NCI-H2081 treated with DMSO at 0.1 percent for 48 hours (cell line): Measurements from ENCODE around the gene CLTC.
"Not testable (repeated sequence)": the region's sequence is repeated elsewhere in the genome, so short reads cannot be mapped to it uniquely, and the experiment has no call there.

ENCODE experiments used
- DNase-seq: peaks from one replicate; lab custom pipeline; 2025; lab: John Stamatoyannopoulos, UW

Gene CLTC

GRCh38 chr17:59619298-59620063 lies at the start of gene CLTC:
Gene CLTC (plus strand): TSS chr17:59619895. CDS start chr17:59620132, 237 bp downstream.
- peak; percentile 90 for DNase-seq

- DNase-seq = no peak
Observed at GRCh38 chr17:59572301-59572924, 47.3 kb upstream of the CLTC start.

GRCh38 chr17:59584168-59584567 lies 35.5 kb upstream of the CLTC start:
- DNase-seq = not testable (repeated sequence)

- no peak for DNase-seq
Observed at GRCh38 chr17:59600169-59600568, 19.5 kb upstream of the CLTC start.

- DNase-seq = no peak
Observed at GRCh38 chr17:59601130-59601529, 18.6 kb upstream of the CLTC start.

GRCh38 chr17:59607061-59607460 lies 12.6 kb upstream of the CLTC start:
- no peak for DNase-seq

- DNase-seq = no peak
Observed at GRCh38 chr17:59607817-59608403, 11.8 kb upstream of the CLTC start.

GRCh38 chr17:59611503-59611902 lies 8.2 kb upstream of the CLTC start:
- no peak for DNase-seq

GRCh38 chr17:59616253-59616920 lies 3.3 kb upstream of the CLTC start:
- DNase-seq = no peak

GRCh38 chr17:59617156-59617732 lies 2.5 kb upstream of the CLTC start:
- no peak for DNase-seq

- no peak for DNase-seq
Observed at GRCh38 chr17:59619035-59619297, 729 bp upstream of the CLTC start.

- no peak for DNase-seq
Observed at GRCh38 chr17:59620064-59620359, 317 bp downstream of the CLTC start.

GRCh38 chr17:59620518-59621259 lies 994 bp downstream of the CLTC start:
- DNase-seq = no peak

GRCh38 chr17:59621771-59622170 lies 2.1 kb downstream of the CLTC start:
- no peak for DNase-seq

GRCh38 chr17:59623151-59623550 lies 3.5 kb downstream of the CLTC start:
- no peak for DNase-seq

- no peak for DNase-seq
Observed at GRCh38 chr17:59626756-59627155, 7.1 kb downstream of the CLTC start.

GRCh38 chr17:59627274-59627673 lies 7.6 kb downstream of the CLTC start:
- no peak for DNase-seq

- no peak for DNase-seq
Observed at GRCh38 chr17:59627770-59628171, 8.1 kb downstream of the CLTC start.

GRCh38 chr17:59629174-59629573 lies 9.5 kb downstream of the CLTC start:
- DNase-seq = no peak

GRCh38 chr17:59631276-59631675 lies 11.6 kb downstream of the CLTC start:
- DNase-seq = no peak

- no peak for DNase-seq
Observed at GRCh38 chr17:59632398-59632797, 12.7 kb downstream of the CLTC start.
